NB4 (cell line): ENCODE data around the gene CSTF3.

Experiments used
- MAX ChIP-seq: IDR thresholded peaks from 2 replicates; pipeline ENCODE4 v1.6.1; 2011; ENCODE audit warnings: low read depth, low read length
- POLR2A ChIP-seq: IDR thresholded peaks from 2 replicates; pipeline ENCODE4 v1.6.1; 2011; ENCODE audit warnings: mild to moderate bottlenecking; ENCODE audit not compliant: insufficient read length; ENCODE audit errors: extremely low read depth
- TF ChIP-seq, protein P1 (sequence below): IDR thresholded peaks from one replicate; pipeline ENCODE4 v1.5.1; 2012; ENCODE audit warnings: low read depth, low read length

DNA sequence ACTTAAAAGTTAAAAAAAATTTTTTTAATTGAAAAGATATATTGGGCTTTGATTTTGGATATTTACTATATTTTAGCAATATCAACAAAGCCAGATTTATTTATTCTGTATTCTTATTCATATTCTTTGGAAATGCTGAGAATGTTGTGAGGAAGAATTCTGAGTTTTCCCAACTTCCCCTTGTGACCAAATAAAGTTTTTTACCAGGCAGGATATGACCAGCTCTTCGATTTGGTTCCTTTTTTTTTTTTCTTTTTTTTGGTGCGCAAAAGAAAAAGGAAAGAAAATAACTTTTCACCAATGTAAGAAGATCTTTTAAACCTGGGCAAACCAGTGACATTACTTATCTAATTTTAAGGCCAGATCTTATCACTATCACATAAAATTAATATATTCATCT is 109.0 kb downstream of the CSTF3 start:
- TF ChIP-seq, protein P1, sequence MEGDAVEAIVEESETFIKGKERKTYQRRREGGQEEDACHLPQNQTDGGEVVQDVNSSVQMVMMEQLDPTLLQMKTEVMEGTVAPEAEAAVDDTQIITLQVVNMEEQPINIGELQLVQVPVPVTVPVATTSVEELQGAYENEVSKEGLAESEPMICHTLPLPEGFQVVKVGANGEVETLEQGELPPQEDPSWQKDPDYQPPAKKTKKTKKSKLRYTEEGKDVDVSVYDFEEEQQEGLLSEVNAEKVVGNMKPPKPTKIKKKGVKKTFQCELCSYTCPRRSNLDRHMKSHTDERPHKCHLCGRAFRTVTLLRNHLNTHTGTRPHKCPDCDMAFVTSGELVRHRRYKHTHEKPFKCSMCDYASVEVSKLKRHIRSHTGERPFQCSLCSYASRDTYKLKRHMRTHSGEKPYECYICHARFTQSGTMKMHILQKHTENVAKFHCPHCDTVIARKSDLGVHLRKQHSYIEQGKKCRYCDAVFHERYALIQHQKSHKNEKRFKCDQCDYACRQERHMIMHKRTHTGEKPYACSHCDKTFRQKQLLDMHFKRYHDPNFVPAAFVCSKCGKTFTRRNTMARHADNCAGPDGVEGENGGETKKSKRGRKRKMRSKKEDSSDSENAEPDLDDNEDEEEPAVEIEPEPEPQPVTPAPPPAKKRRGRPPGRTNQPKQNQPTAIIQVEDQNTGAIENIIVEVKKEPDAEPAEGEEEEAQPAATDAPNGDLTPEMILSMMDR: no peak
- TF ChIP-seq POLR2A: no peak
- no peak for TF ChIP-seq MAX
